OCI-LY3 (cell line): ENCODE results near the gene GFI1B.

Source experiments
- CTCF ChIP-seq: fragments of 200-600, 300-600 bp; sonication (generic); IDR thresholded peaks from 2 replicates; pipeline ENCODE4 v1.5.1; 2014; ENCODE audit warnings: antibody characterized with exemption, low read length, low read depth
- EZH2phosphoT487 ChIP-seq: fragments of 200-600 bp; shearing (Covaris generic); IDR thresholded peaks from 2 replicates; pipeline ENCODE4 v1.6.1; 2018; ENCODE audit warnings: antibody characterized with exemption, mixed run types, low read depth

GRCh38 chr9:132985071-132985350 is 6.5 kb downstream of the GFI1B start:
- TF ChIP-seq CTCF (no peak), EZH2phosphoT487 (no peak)
